Stimulated activated CD4-positive, alpha-beta T cell treated with anti-CD3 and anti-CD28 coated beads, Interleukin-1b, Interleukin-23, amount 100 ng/mL, for 4 hours (primary cell): ENCODE data around the gene TFPT.

Source experiments
- DNase-seq, 2 donors: peaks; one replicate each; pipeline ENCODE4 v3.0.0-alpha.2; 2020; ENCODE audit warnings: low read depth in 2 of 2

TFPT gene

DNA sequence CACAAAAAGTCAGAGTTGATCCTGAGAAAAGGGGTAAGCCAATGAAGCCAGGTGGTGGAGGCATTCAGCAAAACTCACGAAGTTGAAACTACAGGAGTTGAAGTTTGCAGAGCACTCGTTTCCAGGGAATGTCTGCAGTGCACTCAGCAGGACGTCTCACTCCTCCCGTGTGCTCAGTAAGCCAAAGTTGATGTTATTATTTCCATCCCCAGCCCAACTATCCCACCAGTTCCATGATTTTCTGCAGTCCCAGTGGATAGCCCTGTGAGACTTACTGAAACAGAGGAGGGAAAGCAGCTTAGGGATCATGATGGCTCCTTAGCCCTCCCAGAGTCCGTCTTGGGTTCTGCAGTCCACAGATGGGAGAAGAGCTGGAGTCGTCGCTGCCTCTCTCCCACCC lies 34.4 kb downstream of the TFPT start, which contains the start of gene TARM1:
Gene TARM1 (minus strand): TSS at position 334 of the 400 bp plus-strand sequence. CDS start 25 bp downstream, at position 309.
- DNase-seq, result no peak

DNA sequence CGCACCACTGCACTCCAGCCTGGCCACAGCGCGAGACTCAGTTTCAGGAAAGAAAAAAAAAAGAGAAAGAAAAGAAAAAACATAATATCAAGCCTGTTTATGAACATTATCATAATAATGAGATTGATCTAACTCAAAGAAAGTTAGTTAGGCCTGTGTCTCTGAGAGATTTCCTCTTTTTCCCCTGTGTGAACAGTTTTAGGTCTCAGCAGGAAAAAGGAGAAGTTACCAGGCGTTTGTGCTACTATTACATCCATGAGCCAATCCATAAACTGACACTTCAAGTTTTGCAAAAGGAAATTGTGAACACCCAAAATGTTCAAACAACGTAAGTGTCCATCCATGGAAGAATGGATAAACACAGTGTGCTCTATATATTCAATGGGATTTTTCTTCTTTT lies 38.1 kb downstream of the TFPT start:
- no peak for DNase-seq

- no peak for DNase-seq
Measured at GRCh38 chr19:54074851-54075250, 40.6 kb downstream of the TFPT start.

- DNase-seq, result no peak
Measured at GRCh38 chr19:54073829-54074228, 41.6 kb downstream of the TFPT start.

GRCh38 chr19:54069470-54069869 lies 46.0 kb downstream of the TFPT start:
- no peak for DNase-seq

DNA sequence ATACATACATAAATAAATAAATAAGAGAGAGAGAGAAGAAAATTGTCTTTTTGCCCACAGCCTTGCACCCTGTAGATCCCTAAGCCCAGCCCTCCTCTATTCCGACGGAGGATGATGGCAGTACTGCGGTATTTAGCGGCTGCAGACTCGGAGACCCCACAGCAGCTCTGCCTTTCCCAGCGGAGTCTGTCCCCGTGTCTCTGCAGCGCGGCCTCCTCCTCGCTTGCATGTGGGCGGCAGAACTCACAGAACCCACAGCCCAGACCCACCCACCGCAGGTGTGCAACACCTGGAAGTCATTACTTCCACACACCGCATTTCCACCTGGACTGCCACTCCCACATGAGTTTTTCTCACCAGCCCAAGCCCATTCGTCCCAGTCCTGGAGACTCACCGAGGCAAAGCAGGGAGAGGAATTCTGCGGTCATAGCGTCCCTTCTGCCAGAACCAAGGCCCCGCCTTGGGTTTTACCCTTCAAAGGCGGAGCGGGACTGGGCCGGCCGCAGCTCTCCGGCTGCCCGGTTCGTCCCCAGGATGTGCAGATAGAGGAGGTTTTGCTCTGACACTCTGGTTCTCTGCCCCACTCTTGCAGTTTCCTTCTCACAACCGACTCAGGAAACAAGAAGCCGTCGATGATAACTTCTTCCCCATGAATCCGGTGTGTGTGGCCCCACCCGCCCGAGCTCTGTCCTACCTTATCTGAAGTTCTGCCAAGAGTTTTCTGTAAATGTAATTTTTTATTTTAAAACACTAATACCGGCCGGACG lies 51.9 kb downstream of the TFPT start, which contains the start of gene VSTM1:
Gene VSTM1 (minus strand): TSS at position 548 of the 767 bp plus-strand sequence. CDS start 120 bp downstream, at position 428.
- no peak for DNase-seq

DNA sequence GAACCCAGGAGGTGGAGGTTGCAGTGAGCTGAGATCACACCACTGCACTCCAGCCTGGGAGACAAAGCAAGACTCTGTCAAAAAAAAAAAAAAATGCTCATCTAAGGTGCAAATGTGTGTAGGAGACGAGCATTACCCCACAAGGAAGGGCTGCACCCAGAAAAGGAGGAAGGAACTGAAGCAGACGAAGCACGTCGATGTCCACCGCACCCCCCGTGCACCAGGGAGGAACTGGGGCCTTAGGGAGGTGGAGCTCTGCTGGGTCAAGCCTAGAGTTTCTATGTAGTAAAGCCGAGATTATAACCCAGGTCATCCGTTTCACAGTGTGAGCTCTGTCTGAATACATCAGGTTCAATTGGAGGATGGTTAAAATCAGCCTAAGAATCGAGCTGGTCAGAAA lies 52.8 kb downstream of the TFPT start:
- no peak for DNase-seq
